Stimulated activated CD8-positive, alpha-beta memory T cell treated with anti-CD3 and anti-CD28 coated beads, Interleukin-4, amount 100 ng/mL, for 24 hours (primary cell): ENCODE measurements around the gene PFKFB4.
"Not testable (repeated sequence)": the region's sequence is repeated elsewhere in the genome, so short reads cannot be mapped to it uniquely, and the experiment has no call there.

Experiments
- DNase-seq: peaks from one replicate; pipeline ENCODE4 v3.0.0-alpha.2; 2020; ENCODE audit warnings: low read depth

The PFKFB4 gene

DNA sequence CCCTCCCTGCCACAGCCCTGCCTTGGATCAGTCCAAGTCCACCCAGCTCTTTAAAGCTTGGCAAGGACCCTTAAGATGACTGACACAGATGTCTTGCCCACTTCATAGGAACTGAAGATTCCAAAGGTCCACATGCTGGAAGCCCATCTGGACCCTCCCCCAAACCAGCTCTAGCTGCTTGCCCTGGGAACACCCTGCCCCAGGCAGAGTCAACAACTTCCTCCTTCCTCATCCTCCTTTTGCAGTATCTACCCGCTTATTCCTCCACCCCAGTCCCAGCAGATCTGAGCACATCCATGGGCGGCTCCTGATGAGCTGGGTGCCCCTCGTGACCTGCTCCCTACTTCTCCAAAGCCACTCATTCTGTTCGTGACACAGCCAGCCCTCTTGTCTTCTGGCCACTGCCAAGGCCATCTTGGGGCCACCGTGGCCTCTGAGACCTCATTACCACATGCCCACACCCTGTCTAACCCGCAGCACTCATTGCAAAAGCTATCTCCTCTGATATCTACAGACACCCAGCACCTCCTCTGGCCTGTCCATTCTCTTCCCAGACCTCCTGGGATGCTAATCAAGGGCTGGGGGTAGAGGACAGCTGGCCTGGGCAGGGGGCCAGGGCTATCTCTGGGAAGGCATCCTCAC lies 2.0 kb upstream of the PFKFB4 start:
- DNase-seq: no peak

DNA sequence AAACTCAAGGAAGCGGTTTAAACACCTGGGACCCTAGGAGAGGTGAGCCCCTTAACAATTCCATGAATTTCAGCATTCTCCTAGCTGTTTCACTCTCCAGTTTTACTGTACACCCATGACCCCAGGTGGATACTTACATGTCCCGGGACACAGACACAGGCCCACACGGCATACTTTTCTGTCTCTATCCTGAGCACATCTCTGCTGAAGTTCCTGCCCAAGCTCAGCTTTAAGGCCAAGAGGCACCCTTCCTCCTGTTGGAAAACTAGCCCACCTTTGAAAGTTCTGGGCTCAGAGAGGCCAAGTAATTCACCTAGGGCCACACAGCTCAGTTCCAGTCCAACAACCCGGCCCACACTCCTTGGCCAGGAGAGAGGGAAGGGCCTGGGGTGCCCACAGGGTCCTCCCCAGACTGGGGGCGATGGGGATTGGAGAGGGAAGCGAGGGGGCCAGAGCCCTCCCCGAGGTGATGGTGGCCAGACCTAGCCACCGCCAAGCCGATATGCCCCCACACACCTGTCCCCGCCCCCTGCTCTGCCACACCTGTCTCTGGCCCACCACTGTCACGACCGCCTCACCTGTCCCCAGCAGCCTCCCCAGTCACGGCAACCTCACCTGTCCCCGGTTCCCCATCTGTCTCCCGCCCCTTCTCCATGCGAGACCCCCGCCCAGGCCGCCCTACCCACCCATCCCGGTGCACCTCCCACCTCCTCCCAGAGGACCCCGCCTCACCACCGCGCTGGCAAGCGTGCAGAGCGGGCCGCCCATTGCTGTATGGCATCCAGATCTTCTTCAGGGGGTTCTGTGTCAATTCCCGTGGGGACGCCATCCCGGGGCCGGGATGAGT lies 431 bp downstream of the PFKFB4 start:
- no peak for DNase-seq

DNA sequence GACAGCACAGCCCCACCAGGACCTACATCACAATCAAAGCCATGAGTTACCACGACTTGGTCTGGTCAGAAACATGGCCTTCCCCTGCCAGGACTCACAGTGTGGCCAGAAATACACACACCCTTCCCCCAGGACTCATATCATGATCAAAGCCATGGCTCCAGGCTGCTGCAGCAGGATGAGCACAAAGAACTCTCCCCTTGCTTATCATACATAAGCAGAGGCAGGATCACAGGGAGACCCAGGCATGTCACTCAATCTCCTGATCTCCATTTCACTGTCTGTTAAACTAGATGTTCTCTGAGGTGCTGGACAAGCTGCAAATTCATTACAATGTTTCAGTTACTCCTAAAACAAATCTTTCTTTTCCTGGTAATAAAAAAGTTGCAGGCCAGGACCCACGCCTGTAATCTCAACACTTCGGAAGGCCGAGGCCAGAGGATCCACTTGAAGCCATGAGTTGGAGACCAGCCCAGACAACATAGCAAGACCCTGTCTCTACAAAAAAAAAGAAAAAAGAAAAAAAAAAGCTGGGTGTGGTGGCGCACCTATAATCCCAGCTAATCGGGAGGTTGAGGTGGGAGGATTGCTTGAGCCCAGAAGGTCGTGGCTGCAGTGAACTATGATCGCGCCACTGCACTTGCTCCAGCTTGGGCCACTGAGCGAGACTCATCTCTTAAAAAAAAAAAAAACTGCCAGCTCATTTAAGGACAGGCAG lies 1.2 kb downstream of the PFKFB4 start:
- DNase-seq: no peak

DNA sequence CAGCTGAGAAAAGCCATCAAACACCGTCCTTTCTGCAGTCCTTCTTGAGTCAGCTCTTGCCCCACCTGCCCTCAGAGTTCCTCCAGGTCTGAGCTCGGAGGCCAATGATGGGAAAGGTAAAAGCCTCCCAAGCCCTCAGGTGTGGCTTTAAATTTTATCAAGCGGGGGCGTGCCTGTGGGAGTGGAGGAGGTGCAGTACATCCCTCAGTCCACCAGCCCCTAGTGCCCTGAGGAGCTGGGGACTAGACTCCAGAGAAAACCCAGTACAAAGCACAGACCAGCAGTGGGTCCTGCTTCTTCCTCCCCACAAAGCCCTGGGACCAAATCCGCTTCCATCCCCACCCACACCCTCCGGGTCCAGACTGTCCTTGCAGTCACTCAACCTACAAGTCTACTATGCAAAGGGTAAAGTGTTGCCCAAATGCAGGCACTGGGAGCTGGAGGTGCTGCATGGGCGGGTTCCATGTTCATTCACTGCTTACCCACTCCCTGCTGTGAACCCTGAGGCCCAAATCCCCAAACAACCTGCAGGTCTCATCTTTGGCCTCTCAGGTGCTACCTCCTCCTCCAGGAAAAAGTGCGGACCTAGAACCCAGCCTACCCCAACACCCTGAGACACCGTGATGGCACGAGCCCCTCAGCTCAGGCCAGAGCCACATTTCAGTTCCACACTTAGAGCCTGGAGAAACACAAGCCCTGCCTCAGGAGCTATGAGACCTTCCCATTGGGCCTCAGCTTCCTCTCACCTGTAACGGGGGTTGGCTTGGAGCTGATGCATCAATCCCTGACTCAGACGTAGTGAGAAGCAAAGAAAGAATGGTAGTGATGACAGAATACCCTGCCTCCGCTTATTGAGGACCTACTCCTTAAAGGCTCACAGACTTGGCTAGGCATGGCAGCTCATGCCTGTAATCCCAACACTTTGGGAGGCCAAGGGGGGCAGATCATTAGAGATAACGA lies 2.4 kb downstream of the PFKFB4 start:
- DNase-seq: no peak

DNA sequence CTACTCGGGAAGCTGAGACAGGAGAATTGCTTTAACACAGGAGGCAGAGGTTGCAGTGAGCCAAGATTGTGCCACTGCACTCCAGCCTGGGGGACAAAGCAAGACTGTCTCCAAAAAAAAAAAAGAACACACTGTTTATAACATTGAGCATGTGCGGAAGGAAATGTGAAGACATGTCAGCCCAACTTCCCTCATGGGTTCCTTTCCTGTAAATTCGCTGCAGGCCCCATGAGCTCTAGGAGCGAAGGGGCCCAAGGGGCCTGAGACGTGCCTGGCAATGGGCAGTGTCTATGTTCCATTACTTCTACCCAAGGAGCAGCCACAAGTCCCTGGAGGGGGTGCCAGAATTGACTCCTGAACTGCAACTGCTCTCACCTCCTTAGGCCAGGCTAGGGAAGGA lies 3.2 kb downstream of the PFKFB4 start:
- no peak for DNase-seq

DNA sequence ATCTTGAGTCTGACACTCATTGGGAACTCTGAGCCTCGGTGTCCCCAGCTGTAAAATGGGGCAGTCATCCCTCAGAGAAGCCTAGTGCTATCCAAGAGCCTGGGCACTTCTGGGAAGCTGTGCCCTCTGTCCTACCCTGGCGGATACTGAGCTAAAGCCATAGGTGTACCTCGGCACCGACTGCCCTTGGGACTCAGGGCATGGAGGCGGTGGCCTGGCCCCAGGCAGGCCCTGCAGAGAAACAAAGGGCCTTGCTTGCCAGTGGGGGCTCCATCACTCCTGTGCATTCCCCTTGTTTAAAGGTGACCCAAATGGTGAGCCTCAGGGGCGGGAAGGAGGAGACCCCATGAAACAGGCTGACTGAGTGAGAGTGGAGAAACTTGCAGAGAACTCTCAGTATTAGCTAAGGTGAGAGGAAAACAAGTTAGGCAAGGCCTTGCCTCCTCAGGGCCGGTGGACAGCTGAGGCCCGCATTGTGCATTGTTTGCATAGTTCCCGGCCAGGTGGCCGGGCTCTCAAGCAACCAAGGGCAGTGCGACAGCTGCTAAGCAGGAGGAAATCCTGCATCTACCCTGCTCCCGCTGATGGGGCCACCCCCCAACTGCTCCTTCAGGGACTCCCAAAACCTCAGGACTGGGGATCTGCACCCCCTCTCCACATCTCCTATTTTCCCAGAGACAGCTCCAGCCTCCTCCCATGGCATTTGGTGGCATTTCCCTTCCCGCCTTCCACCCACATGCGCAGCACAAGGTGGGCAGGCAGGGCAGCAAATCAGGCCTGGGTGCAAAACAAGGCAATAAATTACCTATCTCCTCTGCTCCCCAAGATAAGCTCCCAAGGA lies 4.3 kb downstream of the PFKFB4 start:
- no peak for DNase-seq

DNA sequence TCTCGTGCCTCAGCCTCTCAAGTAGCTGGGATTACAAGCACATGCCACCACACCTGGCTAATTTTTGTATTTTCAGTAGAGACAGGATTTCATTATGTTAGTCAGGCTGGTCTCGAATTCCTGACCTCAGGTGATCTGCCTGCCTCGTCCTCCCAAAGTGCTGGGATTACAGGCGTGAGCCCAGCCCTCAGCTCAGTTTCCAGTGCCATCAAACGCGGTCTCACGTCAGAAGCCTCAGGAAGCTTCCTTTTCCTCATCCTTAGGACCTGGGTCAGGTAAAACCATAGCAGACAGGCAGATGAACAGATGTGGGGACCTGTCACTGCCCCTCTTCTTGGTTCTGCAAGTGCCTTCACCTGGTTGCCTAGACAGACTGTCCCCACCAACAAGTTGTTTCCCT lies 5.0 kb downstream of the PFKFB4 start:
- DNase-seq: not testable (repeated sequence)

DNA sequence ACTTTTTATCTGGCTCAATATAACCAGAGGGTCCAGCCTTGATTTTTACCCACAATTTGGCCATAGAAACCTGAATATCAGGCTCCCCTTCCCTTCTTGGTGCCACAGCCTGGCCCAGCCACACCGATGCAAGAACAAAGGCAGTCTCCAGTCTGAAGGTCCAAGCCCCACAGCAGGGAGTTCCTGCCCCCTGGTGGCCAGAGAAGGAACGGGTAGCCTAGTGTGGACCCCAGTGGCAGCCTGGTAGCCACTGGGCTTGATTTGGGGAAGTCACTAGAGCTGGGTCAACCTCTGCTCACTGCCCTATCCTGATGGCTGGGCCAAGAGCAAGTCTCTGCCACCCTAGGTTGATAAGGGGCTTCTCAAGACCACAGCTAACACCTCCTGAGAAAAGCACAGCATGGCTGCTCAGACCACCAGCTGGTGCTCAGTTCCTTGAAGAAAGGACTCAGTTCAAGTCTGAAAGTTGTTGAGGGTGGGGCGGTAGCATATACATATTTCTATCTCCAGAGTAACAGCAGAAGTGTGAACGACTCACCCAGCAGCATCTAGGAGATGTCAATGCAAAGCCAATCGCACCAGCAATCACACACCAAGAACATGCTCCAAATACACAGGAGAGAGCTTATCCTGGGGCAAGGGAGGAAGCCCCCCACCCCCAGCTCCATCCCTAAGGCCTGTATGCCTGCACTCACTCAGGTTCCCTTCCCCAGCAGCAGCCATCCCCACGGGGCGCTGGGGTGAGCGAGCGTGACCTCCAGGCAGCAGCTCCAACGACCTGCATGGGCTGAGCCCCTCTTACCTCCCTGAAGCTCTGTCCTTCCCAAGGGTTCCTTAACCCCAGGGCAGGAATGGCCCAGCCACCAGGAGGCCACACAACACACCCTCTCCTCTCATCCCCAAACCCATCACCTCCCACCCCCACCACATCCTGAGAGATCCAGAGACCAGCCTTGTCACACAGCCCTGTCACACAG lies 7.6 kb downstream of the PFKFB4 start:
- peak; percentile 80 for DNase-seq

DNA sequence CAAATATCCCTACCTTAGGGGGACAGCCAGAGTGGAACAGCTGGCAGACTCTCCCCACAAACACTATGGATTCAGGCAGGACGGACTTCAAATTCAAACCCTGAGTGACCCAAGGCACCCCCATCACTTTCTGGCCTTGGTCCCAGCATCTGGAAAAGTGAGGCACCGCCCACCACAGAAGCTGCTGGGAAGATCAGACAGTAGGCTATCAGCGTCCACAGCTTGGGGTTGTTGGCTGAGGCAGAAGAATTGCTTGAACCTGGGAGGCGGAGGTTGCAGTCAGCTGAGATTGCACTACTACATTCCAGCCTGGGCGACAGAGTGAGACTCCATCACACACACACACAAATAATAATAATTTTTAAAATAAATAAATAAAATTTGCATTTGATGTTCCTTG lies 8.5 kb downstream of the PFKFB4 start:
- no peak for DNase-seq

DNA sequence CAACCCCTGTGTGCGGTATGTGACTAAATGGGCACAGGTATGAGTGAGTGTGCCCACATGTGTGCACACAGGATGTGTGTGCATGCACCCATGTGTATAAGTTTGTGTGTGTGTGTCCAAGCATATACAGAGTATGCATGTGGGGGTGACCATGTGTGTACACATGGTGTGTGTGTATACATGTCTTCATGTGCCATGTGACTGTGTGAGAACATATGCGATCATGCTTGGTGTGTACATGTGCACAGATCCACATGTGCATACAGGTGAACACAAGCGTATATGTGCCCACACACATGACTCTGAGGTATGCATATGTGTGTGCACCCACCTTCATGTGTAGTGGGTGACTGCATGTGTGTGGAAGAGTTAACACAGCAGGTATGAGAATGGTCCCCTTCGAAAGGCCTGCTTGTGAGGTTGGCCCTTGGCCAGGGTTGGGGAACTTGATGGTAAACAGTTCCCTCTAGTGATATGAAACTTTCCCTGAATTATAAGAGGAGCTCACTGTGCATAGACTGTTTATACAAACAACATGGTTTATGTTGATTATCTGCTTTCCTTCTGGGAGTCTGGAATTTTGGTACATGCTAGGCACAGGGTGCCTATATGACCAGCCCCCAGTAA lies 10.3 kb downstream of the PFKFB4 start:
- no peak for DNase-seq

DNA sequence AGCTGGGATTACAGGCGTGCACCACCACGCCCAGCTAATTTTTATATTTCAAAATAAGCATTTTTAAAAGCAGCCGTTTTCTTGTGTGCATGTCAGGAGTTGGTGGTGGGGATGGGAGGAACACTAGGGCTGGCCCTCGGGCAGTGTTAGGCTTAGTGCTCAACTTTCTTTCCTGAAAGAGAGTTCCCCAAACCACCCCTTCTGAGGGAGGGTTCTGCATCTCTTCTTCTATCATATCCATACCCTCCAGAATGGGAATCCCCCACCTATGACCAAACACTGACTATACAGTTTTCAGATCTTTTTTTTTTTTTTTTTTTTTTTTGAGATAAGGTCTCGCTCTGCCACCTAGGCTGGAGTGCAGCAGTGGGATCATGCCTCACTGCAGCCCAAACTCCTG lies 12.5 kb downstream of the PFKFB4 start:
- no peak for DNase-seq

DNA sequence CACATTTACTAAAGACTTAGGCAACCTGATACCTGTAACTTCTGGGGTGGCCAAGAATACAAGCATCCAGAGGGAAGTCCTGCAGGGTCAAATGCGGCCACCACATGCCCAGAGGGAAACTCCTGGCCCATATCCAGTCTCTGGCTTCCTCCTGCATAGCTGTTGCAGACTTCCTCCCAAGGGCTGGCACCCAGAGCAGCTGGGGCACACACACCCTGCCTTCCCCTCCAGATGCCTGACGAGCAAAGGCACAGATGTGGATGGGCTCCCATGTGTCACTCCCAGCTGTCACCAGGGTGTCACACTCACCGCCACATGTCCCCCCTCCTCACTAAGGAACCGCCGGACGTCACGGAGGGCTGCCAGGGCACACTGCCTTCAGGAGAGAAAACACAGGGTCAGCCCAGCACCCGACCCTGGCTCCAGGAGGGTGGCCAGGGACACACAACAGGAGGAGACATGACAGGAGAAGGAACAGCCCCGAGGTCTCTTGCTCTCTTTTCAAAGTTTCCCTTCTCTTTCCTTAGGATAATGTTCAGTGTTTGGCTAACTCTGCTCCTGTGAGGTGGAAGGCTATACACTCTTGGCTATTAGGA lies 13.2 kb downstream of the PFKFB4 start:
- DNase-seq: no peak

DNA sequence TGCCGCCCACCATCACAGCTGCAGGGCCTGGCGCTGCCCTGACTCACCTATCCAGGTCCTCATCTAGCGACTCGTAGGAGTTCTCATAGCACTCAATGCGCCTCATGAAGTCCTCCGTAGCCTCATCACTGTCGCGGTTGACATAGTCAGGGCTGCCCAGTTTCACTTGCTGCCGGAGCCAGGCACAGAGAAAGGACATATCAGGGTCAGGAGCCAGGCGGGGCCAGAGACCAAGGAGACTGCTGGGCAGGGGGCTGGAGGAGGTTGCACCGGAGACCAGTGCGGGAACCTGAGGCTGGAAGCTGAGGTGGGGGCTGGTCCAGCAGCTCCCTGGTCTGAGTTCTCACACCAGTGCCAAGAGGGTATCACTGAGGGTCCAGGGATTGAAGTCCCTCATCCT lies 18.2 kb downstream of the PFKFB4 start:
- DNase-seq: no peak

DNA sequence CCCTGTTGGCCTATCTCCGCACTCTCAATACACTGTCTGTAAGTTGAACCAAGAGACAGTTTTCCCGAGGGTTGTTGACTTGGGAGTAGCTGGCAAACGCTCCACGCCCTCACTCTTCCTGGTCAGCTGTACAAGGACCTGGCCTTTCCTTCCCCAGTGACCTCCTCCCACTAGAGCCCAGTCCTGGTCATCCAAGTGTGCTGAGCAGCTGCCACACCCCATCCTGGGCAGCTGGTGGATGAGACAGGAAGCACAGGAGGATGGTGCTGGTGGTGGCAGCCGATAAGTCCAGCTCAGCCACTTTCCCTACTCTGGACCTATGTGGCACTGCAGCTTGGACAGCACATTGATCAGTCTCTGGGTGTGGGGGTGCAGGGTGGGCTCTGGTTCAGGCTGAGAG lies 19.8 kb downstream of the PFKFB4 start:
- DNase-seq: no peak

DNA sequence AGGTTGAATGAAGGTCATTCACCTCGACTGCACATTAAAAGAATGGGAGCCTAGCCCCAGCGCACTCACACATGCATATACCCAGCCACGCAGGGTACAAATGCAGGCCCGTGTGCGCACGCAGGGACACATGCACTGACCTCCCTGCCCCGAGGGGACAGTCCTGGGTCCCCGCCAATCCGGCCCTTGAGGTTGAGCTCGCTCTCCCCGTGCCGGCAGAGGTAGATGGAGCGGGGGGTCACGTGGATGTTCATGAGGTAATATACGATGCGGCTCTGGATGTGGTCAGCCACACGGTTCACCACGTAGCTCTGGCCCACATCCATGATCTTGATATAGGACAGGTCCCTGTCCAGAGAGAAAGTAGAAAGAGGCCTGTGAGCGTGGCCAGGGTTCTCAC lies 20.5 kb downstream of the PFKFB4 start:
- no peak for DNase-seq

DNA sequence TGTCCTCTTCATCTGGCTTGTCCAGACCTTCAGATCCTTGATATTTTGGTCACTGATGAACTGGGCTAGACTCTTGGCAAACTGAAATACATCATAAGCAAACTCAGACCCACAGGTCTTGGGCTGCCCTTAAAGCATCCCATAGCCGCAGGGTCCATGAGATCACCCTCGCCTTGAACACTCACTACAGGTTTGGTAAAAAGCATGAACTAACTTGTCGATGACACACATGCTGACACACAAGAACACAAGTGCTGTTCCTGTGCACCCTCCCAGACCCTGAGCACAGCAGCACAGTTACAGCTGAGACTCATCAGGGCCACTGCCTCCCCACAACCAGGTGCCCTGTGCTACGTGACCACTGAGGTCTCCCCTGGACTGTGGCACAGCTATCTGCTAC lies 21.0 kb downstream of the PFKFB4 start:
- no peak for DNase-seq

DNA sequence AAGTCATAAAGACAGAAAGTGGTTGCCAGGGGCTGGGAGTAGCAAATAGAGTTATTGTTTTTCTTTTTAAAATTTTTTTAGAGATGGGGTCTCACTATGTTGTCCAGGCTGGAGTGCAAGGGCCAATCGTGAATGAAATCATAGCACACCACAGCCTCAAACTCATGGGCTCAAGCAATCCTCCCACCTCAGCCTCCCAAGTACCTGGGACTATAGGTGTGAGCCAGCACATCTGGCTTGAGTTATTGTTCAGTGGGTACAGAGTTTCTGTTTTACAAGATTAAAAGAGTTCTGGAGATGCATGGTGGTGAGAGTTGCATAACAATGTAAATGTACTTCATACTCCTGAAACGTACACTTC lies 23.6 kb downstream of the PFKFB4 start:
- DNase-seq: no peak

DNA sequence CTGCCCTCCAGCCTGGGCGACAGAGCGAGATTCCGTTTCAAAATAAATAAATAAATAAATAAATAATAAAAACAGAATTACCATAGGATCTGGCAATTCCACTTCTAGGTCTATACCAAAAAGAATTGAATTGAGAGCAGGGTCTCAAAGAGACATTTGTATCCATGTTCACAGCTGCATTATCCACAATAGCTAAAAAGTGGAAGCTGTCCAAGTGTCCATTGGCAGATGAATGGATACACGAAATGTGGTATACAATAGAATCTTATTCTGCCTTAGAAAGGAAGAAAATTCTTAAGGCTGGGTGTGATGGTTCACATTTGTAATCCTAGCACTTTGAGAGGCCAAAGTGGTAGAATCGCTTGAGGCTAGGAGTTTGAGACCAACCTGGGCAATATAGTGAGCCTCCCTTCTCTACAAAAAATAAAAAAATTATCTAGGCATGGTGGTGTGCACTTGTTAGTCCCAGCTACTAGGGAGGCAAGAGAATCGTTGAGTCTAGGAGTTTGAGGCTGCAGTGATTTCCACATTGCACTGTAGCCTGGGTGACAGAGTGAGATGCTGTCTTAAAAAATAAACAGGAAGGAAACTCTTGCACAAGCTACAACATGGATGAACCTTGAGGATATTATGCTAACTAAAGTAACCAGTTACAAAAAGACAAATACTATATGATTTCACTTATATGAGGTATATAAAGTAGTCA lies 24.2 kb downstream of the PFKFB4 start:
- DNase-seq: no peak
